Prostate gland (tissue), 2 donors: ENCODE results near the gene GPN1.

ENCODE experiments used
- CTCF ChIP-seq, 4 experiments: fragments of 200-600 bp in 2 of 4; fragments of 450-650 bp in 2 of 4; sonication (generic) in 2 of 4; IDR thresholded peaks; 1 replicate in 3 of 4; 2 replicates in 1 of 4; pipeline ENCODE4 v1.5.1; 2016 to 2019; ENCODE audit warnings: antibody characterized with exemption in 4 of 4, mild to moderate bottlenecking in 2 of 4, moderate library complexity in 2 of 4
- POLR2AphosphoS5 ChIP-seq: sonication (generic); formaldehyde crosslinking; IDR thresholded peaks from one replicate; pipeline ENCODE4 v1.6.1; 2017; ENCODE audit warnings: antibody characterized with exemption

- TF ChIP-seq CTCF (IDR thresholded peaks at IDR 0.05), result no peak
- no peak for TF ChIP-seq POLR2AphosphoS5
Measured at GRCh38 chr2:27681841-27682240, 53.0 kb downstream of the GPN1 start.
